ENCODE data around the gene ZNF462.

GRCh38 chr9:107005201-107005600, 142.2 kb downstream of the ZNF462 start:
- TF ChIP-seq BHLHE40 (IDR thresholded peaks at IDR 0.05; ENCODE audit: borderline replicate concordance) (no peak), ARNT (IDR thresholded peaks at IDR 0.05) (no peak), ELF4 (IDR thresholded peaks at IDR 0.05) (no peak), NFRKB (IDR thresholded peaks at IDR 0.05) (no peak)
